ENCODE measurements around the gene TAS2R41. TPM values are rescaled to one million over a fixed set of nuclear protein-coding genes. Genes with fewer than 3 reads are reported as not detected.

The TAS2R41 gene
- total and polyA plus RNA-seq, 2 of the 4 experiments (the other 2 are of a cell fraction), result not detected

- ATAC-seq (ENCODE audit: low read depth) (no peak), DNase-seq (no peak)
- H3K9ac ChIP-seq (ENCODE audit: low read depth, low read length), result no peak within 1 kb of the TSS
- H3K4me3 ChIP-seq (ENCODE audit: insufficient read depth, low read depth, low read length), result no peak within 1 kb of the TSS
- H4K91ac ChIP-seq (ENCODE audit: insufficient read depth, low read depth, low read length), result no peak within 1 kb of the TSS
- no peak within 1 kb of the TSS for H2AK5ac ChIP-seq (ENCODE audit: low read depth, low read length)
- in situ Hi-C loops (cut with MboI; ENCODE audit: low sequenced_read_pairs), result loop anchor here (25.0 kb wide), 1 partner anchor 431 kb away; no protein-coding TSS in a partner anchor
- no peak within 1 kb of the TSS for H2AFZ ChIP-seq (replicated peaks; ENCODE audit: low read length, poor library complexity)
- TF ChIP-seq POLR2A (IDR thresholded peaks at IDR 0.05; ENCODE audit: low read depth, low read length) (no peak), SMC3 (IDR thresholded peaks at IDR 0.05; ENCODE audit: low read depth, low read length) (no peak), CEBPB (IDR thresholded peaks at IDR 0.05; ENCODE audit: low read depth, low read length) (no peak), FOS (IDR thresholded peaks at IDR 0.05; ENCODE audit: low read depth, low read length) (no peak), MAZ (IDR thresholded peaks at IDR 0.05; ENCODE audit: borderline replicate concordance, low read depth, low read length) (no peak), BHLHE40 (IDR thresholded peaks at IDR 0.05; ENCODE audit: low read depth, low read length) (no peak), MXI1 (IDR thresholded peaks at IDR 0.05; ENCODE audit: borderline replicate concordance, low read depth, low read length) (no peak), NFE2L2 (IDR thresholded peaks at IDR 0.05; ENCODE audit: low read depth, low read length) (no peak), USF2 (IDR thresholded peaks at IDR 0.05; ENCODE audit: low read depth, low read length) (no peak), RAD21 (IDR thresholded peaks at IDR 0.05; ENCODE audit: low read length) (no peak), MAFK (IDR thresholded peaks at IDR 0.05; ENCODE audit: low read depth, low read length) (no peak), RCOR1 (IDR thresholded peaks at IDR 0.05; ENCODE audit: insufficient replicate concordance, low read length) (no peak), RFX5 (IDR thresholded peaks at IDR 0.05; ENCODE audit: low read depth, low read length) (no peak), ELK1 (IDR thresholded peaks at IDR 0.05; ENCODE audit: borderline replicate concordance, low read depth, low read length) (no peak), CHD1 (IDR thresholded peaks at IDR 0.05; ENCODE audit: low read depth, low read length) (no peak), CTCF (conservative IDR thresholded peaks at IDR 0.05; ENCODE audit: low read depth, low read length) (no peak)
- no peaks in the 10 kb centered on the region for H4K20me1 ChIP-seq (ENCODE audit: insufficient read depth, low read length)
- no peaks in the 10 kb centered on the region for H3K9me3 ChIP-seq (ENCODE audit: control insufficient read depth, insufficient read depth, low read length)
- H2BK5ac ChIP-seq (ENCODE audit: low read depth, low read length, poor library complexity, severe bottlenecking), result no peak within 1 kb of the TSS
- no peak within 1 kb of the TSS for H2BK120ac ChIP-seq (ENCODE audit: low read depth, low read length)
- H3K4ac ChIP-seq (ENCODE audit: low read depth, low read length), result no peak within 1 kb of the TSS
- no peaks in the 10 kb centered on the region for H3K9me1 ChIP-seq (ENCODE audit: insufficient read depth, low read length)
- H3K23ac ChIP-seq (ENCODE audit: low read depth, low read length), result no peak within 1 kb of the TSS
- H3K79me1 ChIP-seq (ENCODE audit: low read depth in 1 of 2, low read length in 2 of 2), result no peaks in the 10 kb centered on the region
- H2BK15ac ChIP-seq (ENCODE audit: low read depth, low read length), result no peak within 1 kb of the TSS
- H3K4me2 ChIP-seq (ENCODE audit: low read depth, low read length), result no peak within 1 kb of the TSS
- WGBS, 2 experiments (ENCODE audit: extremely low coverage in 2 of 2, insufficient read length in 1 of 2), result no CpG with 5 or more reads among the region's 4 CpGs
- no peaks in the 10 kb centered on the region for H3K36me3 ChIP-seq (ENCODE audit: control insufficient read depth, insufficient read depth, low read length)
- no peak within 1 kb of the TSS for H3K18ac ChIP-seq (ENCODE audit: low read depth, low read length)
- peaks cover 12% of the 10 kb centered on the region for H3K27me3 ChIP-seq (ENCODE audit: control insufficient read depth, insufficient read depth, low read length)
- ChIA-PET POLR2A (ENCODE audit: unreplicated experiment) (no interaction called here), CTCF (no interaction called here)
- dilution Hi-C loops (cut with HindIII; ENCODE audit: low sequenced_read_pairs, unreplicated experiment), result no loop called here
- no peak within 1 kb of the TSS for H2BK20ac ChIP-seq (ENCODE audit: low read depth, low read length)
- no peak within 1 kb of the TSS for H3K14ac ChIP-seq (replicated peaks; ENCODE audit: low read depth, low read length)
- BruUV-seq (replicated peaks), result no TSS peak
- H3K56ac ChIP-seq (ENCODE audit: extremely low read depth, insufficient read depth, low read length), result no peak within 1 kb of the TSS
- intact Hi-C loops (cut with micrococcal nuclease), result no loop called here
- H2AK9ac ChIP-seq (replicated peaks; ENCODE audit: low read depth, low read length, poor library complexity), result no peak within 1 kb of the TSS
- H4K5ac ChIP-seq (ENCODE audit: low read depth, low read length), result no peak within 1 kb of the TSS
- no peak within 1 kb of the TSS for H4K8ac ChIP-seq (ENCODE audit: low read depth in 2 of 2, low read length in 2 of 2)
- no peak within 1 kb of the TSS for H3K27ac ChIP-seq (ENCODE audit: insufficient read depth, low read length)
- no peaks in the 10 kb centered on the region for H3K4me1 ChIP-seq (ENCODE audit: control insufficient read depth, insufficient read depth, low read length)
Measured at GRCh38 chr7:143443153-143443552, 34.5 kb upstream of the TAS2R41 start, which contains the start of gene TAS2R60. Gene TAS2R60, plus strand, starts transcription at chr7:143443453. Its CDS starts 0 bp downstream, at chr7:143443453.

All from IMR-90 (cell line).